ENCODE results near the gene TMEM139. TPM values are rescaled to one million over a fixed set of nuclear protein-coding genes. Genes with fewer than 3 reads are reported as not detected.

Gene TMEM139
- polyA plus RNA-seq, 3 donors = 0.55 TPM; not detected in 2

DNA sequence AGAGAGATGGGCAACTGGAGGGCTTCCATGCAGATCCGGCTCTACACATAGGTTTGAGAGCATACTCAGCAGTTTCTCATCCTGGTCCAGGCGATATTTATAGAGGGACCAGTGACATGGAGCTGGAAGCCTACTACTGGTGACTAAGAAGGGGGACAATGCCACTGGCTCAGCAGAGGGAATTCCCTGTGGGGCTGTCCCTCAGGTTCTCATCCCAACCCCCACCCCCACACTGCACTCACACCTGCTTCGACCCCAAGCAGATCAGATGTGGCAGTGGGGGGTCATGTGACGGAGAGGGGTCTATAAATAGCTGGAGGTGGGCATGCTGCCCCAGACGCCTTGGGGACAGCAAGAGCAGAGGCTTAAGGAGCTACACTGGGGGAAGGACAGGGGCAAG lies 31.0 kb downstream of the TMEM139 start, which contains the start of gene CLCN1:
Gene CLCN1 (plus strand): TSS at position 336 of the 400 bp plus-strand sequence. CDS start 102 bp downstream, outside the sequence.
- H3K4me2 ChIP-seq (replicated peaks; ENCODE audit: extremely low read depth, low read length, poor library complexity, severe bottlenecking) = peak within 1 kb of the TSS; percentile 48
- Mint-ChIP-seq H3K9me3 (peaks cover 0 to under 1% (median 0%) of the 10 kb centered on the region in 7 donors), H3K4me1 (peaks cover 53% of the 10 kb centered on the region), H3K27me3 (ENCODE audit: low read depth in 3 of 3) (peaks cover 0 to 5% (median 1%) of the 10 kb centered on the region in 3 donors), H3K27ac (peak within 1 kb of the TSS; percentile 71 to 86 (median 78)), H3K4me3 (peak within 1 kb of the TSS in 1 of 2 donors; percentile 84), H3K36me3 (no peaks in the 10 kb centered on the region)
- H3K4me3 ChIP-seq (replicated peaks in 1 of 3; ENCODE audit: low read depth in 2 of 3, low read length in 3 of 3) = peak within 1 kb of the TSS in 1 of 3 experiments; percentile 41
- H3K27ac ChIP-seq (ENCODE audit: low read depth in 1 of 2, low read length in 2 of 2) = peak within 1 kb of the TSS; percentile 12 to 61
- no peaks in the 10 kb centered on the region for H3K9me3 ChIP-seq (replicated peaks in 1 of 2; ENCODE audit: control insufficient read depth in 1 of 2, insufficient read depth in 1 of 2, low read length in 2 of 2)
- H3K4me1 ChIP-seq (ENCODE audit: control insufficient read depth in 1 of 2, insufficient read depth in 2 of 2, low read length in 2 of 2) = peaks cover 46 to 47% of the 10 kb centered on the region in 2 donors
- H4K20me1 ChIP-seq (ENCODE audit: insufficient read depth, low read length) = no peaks in the 10 kb centered on the region
- TF ChIP-seq, protein P1, sequence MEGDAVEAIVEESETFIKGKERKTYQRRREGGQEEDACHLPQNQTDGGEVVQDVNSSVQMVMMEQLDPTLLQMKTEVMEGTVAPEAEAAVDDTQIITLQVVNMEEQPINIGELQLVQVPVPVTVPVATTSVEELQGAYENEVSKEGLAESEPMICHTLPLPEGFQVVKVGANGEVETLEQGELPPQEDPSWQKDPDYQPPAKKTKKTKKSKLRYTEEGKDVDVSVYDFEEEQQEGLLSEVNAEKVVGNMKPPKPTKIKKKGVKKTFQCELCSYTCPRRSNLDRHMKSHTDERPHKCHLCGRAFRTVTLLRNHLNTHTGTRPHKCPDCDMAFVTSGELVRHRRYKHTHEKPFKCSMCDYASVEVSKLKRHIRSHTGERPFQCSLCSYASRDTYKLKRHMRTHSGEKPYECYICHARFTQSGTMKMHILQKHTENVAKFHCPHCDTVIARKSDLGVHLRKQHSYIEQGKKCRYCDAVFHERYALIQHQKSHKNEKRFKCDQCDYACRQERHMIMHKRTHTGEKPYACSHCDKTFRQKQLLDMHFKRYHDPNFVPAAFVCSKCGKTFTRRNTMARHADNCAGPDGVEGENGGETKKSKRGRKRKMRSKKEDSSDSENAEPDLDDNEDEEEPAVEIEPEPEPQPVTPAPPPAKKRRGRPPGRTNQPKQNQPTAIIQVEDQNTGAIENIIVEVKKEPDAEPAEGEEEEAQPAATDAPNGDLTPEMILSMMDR (IDR thresholded peaks at IDR 0.05) = no peak
- peak in 1 of 3 donors; percentile 27 for DNase-seq
- H2AFZ ChIP-seq (ENCODE audit: insufficient read depth, low read depth, low read length, poor library complexity, severe bottlenecking) = peak within 1 kb of the TSS; percentile 25
- no peak within 1 kb of the TSS for H3K9ac ChIP-seq (ENCODE audit: insufficient read depth, low read length, poor library complexity, severe bottlenecking)
- H3K36me3 ChIP-seq (replicated peaks in 1 of 2; ENCODE audit: control insufficient read depth in 1 of 2, insufficient read depth in 2 of 2, low read length in 2 of 2) = no peaks in the 10 kb centered on the region
- H3K27me3 ChIP-seq (ENCODE audit: control insufficient read depth in 2 of 2, insufficient read depth in 2 of 2, low read length in 2 of 2) = no peaks in the 10 kb centered on the region
- intact Hi-C loops (cut with micrococcal nuclease) = loop anchor here in 1 of 2 donors (10.0 kb wide), 1 partner anchor 89 kb away; the partner anchor contains the start of gene EPHA1
- 100% methylated on average over 2 of the region's 5 CpGs for WGBS (ENCODE audit: insufficient coverage)
- no peaks in the 10 kb centered on the region for H3K79me2 ChIP-seq (ENCODE audit: insufficient read depth, low read length)

DNA sequence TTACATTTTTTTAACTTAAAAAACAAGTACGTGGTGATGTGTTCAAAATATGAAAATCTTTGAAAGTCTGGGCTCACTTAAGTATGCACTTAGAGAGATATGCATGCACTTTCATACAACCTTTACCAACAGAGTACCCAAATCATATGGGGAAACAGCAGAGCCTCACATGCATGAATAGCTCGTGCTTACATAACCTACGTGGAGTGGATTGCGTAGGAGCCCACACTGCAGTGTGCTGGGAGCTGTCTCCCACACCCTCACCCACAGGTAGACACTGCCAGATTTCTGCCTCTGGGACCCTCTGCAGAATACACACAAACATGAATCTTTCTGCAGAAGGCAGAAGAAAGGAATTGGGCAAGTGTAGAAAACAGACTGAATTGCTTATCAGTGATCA lies 31.7 kb downstream of the TMEM139 start:
- Histone ChIP-seq H3K4me3 (replicated peaks in 1 of 3; ENCODE audit: low read depth in 2 of 3, low read length in 3 of 3) (no peak overlapping the region), H3K79me2 (ENCODE audit: insufficient read depth, low read length) (no peaks in the 10 kb centered on the region), H3K4me1 (ENCODE audit: control insufficient read depth in 1 of 2, insufficient read depth in 2 of 2, low read length in 2 of 2) (peaks cover 42 to 48% of the 10 kb centered on the region in 2 donors), H3K9ac (ENCODE audit: insufficient read depth, low read length, poor library complexity, severe bottlenecking) (no peak overlapping the region), H3K36me3 (replicated peaks in 1 of 2; ENCODE audit: control insufficient read depth in 1 of 2, insufficient read depth in 2 of 2, low read length in 2 of 2) (no peaks in the 10 kb centered on the region), H2AFZ (ENCODE audit: insufficient read depth, low read depth, low read length, poor library complexity, severe bottlenecking) (peak overlapping the region; percentile 25), H3K27me3 (ENCODE audit: control insufficient read depth in 2 of 2, insufficient read depth in 2 of 2, low read length in 2 of 2) (no peaks in the 10 kb centered on the region), H4K20me1 (ENCODE audit: insufficient read depth, low read length) (no peaks in the 10 kb centered on the region), H3K4me2 (replicated peaks; ENCODE audit: extremely low read depth, low read length, poor library complexity, severe bottlenecking) (no peak overlapping the region), H3K27ac (ENCODE audit: low read depth in 1 of 2, low read length in 2 of 2) (no peak overlapping the region), H3K9me3 (replicated peaks in 1 of 2; ENCODE audit: control insufficient read depth in 1 of 2, insufficient read depth in 1 of 2, low read length in 2 of 2) (no peaks in the 10 kb centered on the region)
- Mint-ChIP-seq H3K4me3 (peak overlapping the region in 1 of 2 donors; percentile 19), H3K9me3 (no peaks in the 10 kb centered on the region), H3K4me1 (peaks cover 52% of the 10 kb centered on the region), H3K36me3 (no peaks in the 10 kb centered on the region), H3K27me3 (ENCODE audit: low read depth in 3 of 3) (peaks cover 0 to 7% (median 1%) of the 10 kb centered on the region in 3 donors), H3K27ac (no peak overlapping the region)
- TF ChIP-seq, protein P1 (IDR thresholded peaks at IDR 0.05) = no peak
- 10% methylated on average over 2 of the region's 4 CpGs for WGBS (ENCODE audit: insufficient coverage)
- peak; percentile 20 to 31 (median 29) for DNase-seq
- intact Hi-C loops (cut with micrococcal nuclease) = loop anchor here in 1 of 2 donors (10.0 kb wide), 1 partner anchor 88 kb away; the partner anchor contains the start of gene EPHA1
